Heart left ventricle (tissue), 16 donors: Measurements from ENCODE around the gene E4F1. TPM values are rescaled to one million over a fixed set of nuclear protein-coding genes. Genes with fewer than 3 reads are reported as not detected.
A peak's percentile ranks its signal among the peaks of the same experiment; 100 is the strongest.

Source experiments
- ATAC-seq, 4 donors: fragments of 200-7000 bp; cut with Tn5 transposase; one replicate each; pipeline ENCODE4 v1.9.1; 2020 to 2022; ENCODE audit warnings: moderate library complexity in 4 of 4, mild to moderate bottlenecking in 3 of 4, moderate number of reproducible peaks in 1 of 4
- DNase-seq, 5 donors: peaks; one replicate each; pipeline ENCODE4 v3.0.0-alpha.2; 2020
- H3K27ac ChIP-seq, 12 donors: fragments of 200-600 bp; sonication (generic) in 4 of 12; one replicate each; pipeline versions ENCODE4 v1.5.0 to v1.8.0; 2016 to 2022; ENCODE audit warnings: mild to moderate bottlenecking in 2 of 12
- H3K27me3 ChIP-seq, 9 donors: fragments of 200-600 bp; sonication (generic) in 2 of 9; one replicate each; pipeline versions ENCODE4 v1.5.1 to v1.8.0; 2016 to 2022; ENCODE audit warnings: mild to moderate bottlenecking in 3 of 9
- H3K36me3 ChIP-seq, 9 donors: fragments of 200-600 bp; sonication (generic) in 2 of 9; one replicate each; pipeline versions ENCODE4 v1.5.0 to v1.8.0; 2018 to 2022; ENCODE audit warnings: mild to moderate bottlenecking in 2 of 9
- H3K4me1 ChIP-seq, 12 donors: fragments of 200-600 bp; sonication (generic) in 4 of 12; one replicate each; pipeline versions ENCODE4 v1.5.0 to v1.8.0; 2016 to 2022; ENCODE audit warnings: mild to moderate bottlenecking in 3 of 12
- H3K4me3 ChIP-seq, 12 donors: fragments of 200-600 bp; sonication (generic) in 4 of 12; one replicate each; pipeline versions ENCODE4 v1.5.0 to v1.8.0; 2017 to 2022; ENCODE audit warnings: mild to moderate bottlenecking in 9 of 12, moderate library complexity in 4 of 12
- H3K9me3 ChIP-seq, 12 donors: fragments of 200-600 bp; sonication (generic) in 4 of 12; one replicate each; pipeline versions ENCODE4 v1.5.0 to v1.8.0; 2016 to 2022; ENCODE audit warnings: mild to moderate bottlenecking in 1 of 12
- POLR2A ChIP-seq, 2 donors: fragments of 450-650 bp; IDR thresholded peaks; one replicate each; pipeline ENCODE4 v1.6.1; 2017; ENCODE audit warnings: antibody characterized with exemption in 2 of 2, mild to moderate bottlenecking in 2 of 2, moderate library complexity in 2 of 2
- WGBS, 4 donors: extraction: QIAGEN DNeasy Blood & Tissue Kit in 2 of 4; methylation state at CpG; one replicate each; pipeline versions ENCODE4 v1.1.5 to v1.1.7; 2013 to 2018; 5-methylcytosine and 5-hydroxymethylcytosine counted together
- intact Hi-C, 10 donors: fragments of 100-400 bp; cut with DNase I; formaldehyde crosslinking; loops; one replicate each; pipeline versions ENCODE4 v1.11.1 to v1.14.2; 2022
- polyA plus RNA-seq, 2 donors: library from polyadenylated mRNA; stranded (reverse); fragments of 200-250 nt; gene quantifications; one replicate each; pipeline ENCODE4 v1.2.3, GENCODE V29; 2013
- total RNA-seq, 9 donors: library from RNA; depleted of rRNA in 2 of 9; stranded (reverse); fragments of >200 nt in 2 of 9; fragmentation: NEBNext Ultra II Directional in 3 of 9; extraction: Animal tissue kit (Norgen Biotek cat#: 25700) in 3 of 9; gene quantifications; one replicate each; pipeline versions ENCODE4 v1.1.0 to v1.2.4, GENCODE V29; 2016 to 2023
- TF ChIP-seq, protein P1 (sequence below), 12 donors: fragments of 200-600 bp; sonication (generic) in 4 of 12; IDR thresholded peaks; one replicate each; pipeline versions ENCODE4 v1.5.0 to v1.8.0; 2018 to 2022; ENCODE audit warnings: antibody characterized with exemption in 12 of 12, mild to moderate bottlenecking in 5 of 12
- donor health status: ischemic (EF 13 %, LVEDD 7.1; RV severe dilation, severe dysfunction).
- donor health status: healthy with polysubstance abuse.
- donor health status: DM: no; HTN: yes; CAD: no.
- donor health status: DM: no; HTN: no; CAD: no.
- donor health status: ischemic (EF 25% LVEDD 6.9; RV normal size, moderate dysfunction).
- donor health status: ischemic (EF 25% LVEDD 5.7; RV mildly dilated, moderate dysfunction).
- donor health status: healthy.
- donor health status: DM: yes; HTN: yes; CAD: no.
- donor health status: ischemic (EF 35%, LVEDD 5.7; RV mildly dilated, moderate dysfunction).
- donor health status: nonischemic (EF 11% LVEDD 7.7; RV severe dilation, severe dysfunction).
- donor health status: DM: yes; HTN: yes; CAD: no.
- donor health status: PGD.
- donor health status: ischemic (EF 29% LVEDD 5.4; RV normal size, mild dysfunction).
- donor health status: nonischemic (EF 23%, LVEDD 6.1; RV moderate dilation, normal function).

E4F1 gene
- total and polyA plus RNA-seq, 11 donors: 8.4 to 27.3 (median 12.7) TPM

DNA sequence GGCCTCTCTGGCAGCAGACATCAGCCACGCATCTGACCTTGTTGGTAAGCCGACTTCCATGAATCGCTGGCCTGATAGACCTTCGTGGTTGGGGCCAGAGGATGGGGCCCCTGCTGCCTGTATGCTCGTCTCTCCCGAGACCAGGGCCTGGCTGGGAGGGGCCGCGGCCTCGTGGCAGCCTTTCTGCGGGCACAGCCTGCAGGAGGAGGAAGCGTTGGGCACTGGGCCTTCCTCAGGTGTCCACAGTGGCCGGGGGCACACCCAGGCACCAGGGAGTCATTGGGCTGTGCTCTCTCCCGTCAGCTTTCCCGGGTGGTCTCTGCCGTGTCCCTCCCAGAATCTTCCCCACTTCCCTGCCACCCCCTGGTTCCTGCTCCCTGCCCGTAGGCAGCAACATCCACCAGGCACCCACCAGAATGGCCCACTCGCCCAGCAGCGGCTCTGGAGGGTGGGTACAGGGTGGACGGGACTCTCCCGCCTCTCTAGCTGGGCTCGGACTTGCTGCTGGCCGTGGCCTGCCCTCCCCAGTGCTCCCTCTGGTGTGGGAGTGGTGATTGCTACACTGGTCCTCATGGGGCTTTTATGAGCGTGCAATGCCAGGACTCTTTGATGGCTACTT is 6.3 kb downstream of the E4F1 start:
- intact Hi-C loops: no loop called here
- Histone ChIP-seq H3K36me3 (peaks cover 7 to 80% (median 66%) of the 10 kb centered on the region in 9 donors), H3K27me3 (no peaks in the 10 kb centered on the region), H3K27ac (no peak overlapping the region), H3K9me3 (no peaks in the 10 kb centered on the region), H3K4me3 (no peak overlapping the region), H3K4me1 (peaks cover 0 to 20% (median 8%) of the 10 kb centered on the region in 12 donors)
- 85 to 93% (median 93%) methylated on average over 15 to 23 of the region's 23 CpGs for WGBS, 4 donors
- ATAC-seq: no peak
- no peak for TF ChIP-seq POLR2A (IDR thresholded peaks at IDR 0.05)
- TF ChIP-seq, protein P1, sequence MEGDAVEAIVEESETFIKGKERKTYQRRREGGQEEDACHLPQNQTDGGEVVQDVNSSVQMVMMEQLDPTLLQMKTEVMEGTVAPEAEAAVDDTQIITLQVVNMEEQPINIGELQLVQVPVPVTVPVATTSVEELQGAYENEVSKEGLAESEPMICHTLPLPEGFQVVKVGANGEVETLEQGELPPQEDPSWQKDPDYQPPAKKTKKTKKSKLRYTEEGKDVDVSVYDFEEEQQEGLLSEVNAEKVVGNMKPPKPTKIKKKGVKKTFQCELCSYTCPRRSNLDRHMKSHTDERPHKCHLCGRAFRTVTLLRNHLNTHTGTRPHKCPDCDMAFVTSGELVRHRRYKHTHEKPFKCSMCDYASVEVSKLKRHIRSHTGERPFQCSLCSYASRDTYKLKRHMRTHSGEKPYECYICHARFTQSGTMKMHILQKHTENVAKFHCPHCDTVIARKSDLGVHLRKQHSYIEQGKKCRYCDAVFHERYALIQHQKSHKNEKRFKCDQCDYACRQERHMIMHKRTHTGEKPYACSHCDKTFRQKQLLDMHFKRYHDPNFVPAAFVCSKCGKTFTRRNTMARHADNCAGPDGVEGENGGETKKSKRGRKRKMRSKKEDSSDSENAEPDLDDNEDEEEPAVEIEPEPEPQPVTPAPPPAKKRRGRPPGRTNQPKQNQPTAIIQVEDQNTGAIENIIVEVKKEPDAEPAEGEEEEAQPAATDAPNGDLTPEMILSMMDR (IDR thresholded peaks at IDR 0.05): no peak
- no peak for DNase-seq

GRCh38 chr16:2230376-2230775 is 7.0 kb downstream of the E4F1 start:
- no peak for ATAC-seq
- H3K36me3 ChIP-seq: peaks cover 7 to 87% (median 72%) of the 10 kb centered on the region in 9 donors
- WGBS, 4 donors: 86 to 93% (median 91%) methylated on average over 5 to 13 of the region's 13 CpGs

DNA sequence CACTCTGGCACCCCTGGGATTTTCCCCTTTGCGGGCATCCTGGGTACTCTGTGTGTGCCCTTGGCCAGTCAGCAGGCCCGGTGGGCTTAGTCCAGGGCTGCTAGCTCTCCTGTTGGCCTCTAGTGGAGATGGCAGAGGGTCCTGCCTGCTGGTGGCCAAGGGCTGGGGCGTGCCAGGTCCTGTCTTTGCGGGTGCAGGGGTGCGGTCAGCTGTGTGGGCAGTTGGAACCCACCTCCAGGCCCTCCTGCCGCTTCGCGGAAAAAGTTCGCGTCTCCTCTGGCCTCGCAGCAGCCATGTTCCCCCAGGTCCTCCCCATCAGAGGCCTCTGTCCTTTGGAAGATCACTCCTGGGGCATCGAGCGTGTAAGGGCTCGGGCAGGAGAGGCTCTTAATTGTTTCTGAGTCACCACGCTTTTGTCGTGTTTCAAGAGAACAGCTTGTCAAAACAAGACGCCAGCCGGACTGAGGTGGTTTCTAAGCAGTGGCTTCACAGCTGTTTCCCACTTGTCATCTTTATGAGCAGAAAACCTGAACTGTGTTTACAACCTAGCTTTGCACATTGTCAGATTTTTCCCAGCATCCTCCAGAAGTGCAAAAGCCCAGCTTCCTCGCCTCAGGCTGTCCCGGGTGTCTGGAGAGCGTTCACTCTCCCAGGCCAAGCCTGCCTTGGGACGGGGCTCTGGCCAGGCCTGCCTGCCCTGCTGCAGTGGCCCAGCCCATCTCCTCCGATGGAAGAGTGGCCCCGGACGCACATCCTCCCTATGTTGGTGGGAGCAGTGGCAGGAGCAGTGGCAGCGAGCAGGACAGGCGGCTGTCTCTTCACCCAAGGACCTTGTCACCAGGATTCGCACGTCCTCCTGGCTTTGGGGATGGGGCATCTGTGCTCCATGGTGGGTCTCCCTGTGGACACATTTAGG is 7.9 kb downstream of the E4F1 start:
- Histone ChIP-seq H3K4me3 (no peak overlapping the region), H3K27ac (no peak overlapping the region), H3K4me1 (peaks cover 0 to 14% (median 4%) of the 10 kb centered on the region in 12 donors), H3K9me3 (no peaks in the 10 kb centered on the region), H3K36me3 (peaks cover 7 to 90% (median 78%) of the 10 kb centered on the region in 9 donors), H3K27me3 (peaks cover 0 to 6% (median 0%) of the 10 kb centered on the region in 9 donors)
- ATAC-seq (no peak), DNase-seq (peak in 1 of 5 donors; percentile 24)
- intact Hi-C loops: no loop called here
- WGBS, 4 donors: 87 to 90% (median 89%) methylated on average over 26 to 29 of the region's 29 CpGs
- TF ChIP-seq, protein P1 (IDR thresholded peaks at IDR 0.05): no peak
- no peak for TF ChIP-seq POLR2A (IDR thresholded peaks at IDR 0.05)

More at GRCh38 chr16:2230376-2230775, 7.0 kb downstream of the E4F1 start:
- no peak for DNase-seq
- Histone ChIP-seq H3K27me3 (no peaks in the 10 kb centered on the region), H3K27ac (no peak overlapping the region), H3K9me3 (no peaks in the 10 kb centered on the region), H3K4me3 (no peak overlapping the region), H3K4me1 (peaks cover 0 to 16% (median 3%) of the 10 kb centered on the region in 12 donors)
- intact Hi-C loops: no loop called here
- TF ChIP-seq, protein P1 (IDR thresholded peaks at IDR 0.05): no peak
- no peak for TF ChIP-seq POLR2A (IDR thresholded peaks at IDR 0.05)
